C4-2B (cell line): ENCODE results near the gene ADAMTSL1.

Experiments used
- ZFX ChIP-seq: fragments of 450-650 bp; IDR thresholded peaks from 2 replicates; pipeline ENCODE4 v1.6.1; 2017
- TF ChIP-seq, protein P1 (sequence below): fragments of 450-650 bp; conservative IDR thresholded peaks from 2 replicates; pipeline ENCODE4 v1.5.1; 2017; ENCODE audit warnings: mild to moderate bottlenecking

- TF ChIP-seq, protein P1, sequence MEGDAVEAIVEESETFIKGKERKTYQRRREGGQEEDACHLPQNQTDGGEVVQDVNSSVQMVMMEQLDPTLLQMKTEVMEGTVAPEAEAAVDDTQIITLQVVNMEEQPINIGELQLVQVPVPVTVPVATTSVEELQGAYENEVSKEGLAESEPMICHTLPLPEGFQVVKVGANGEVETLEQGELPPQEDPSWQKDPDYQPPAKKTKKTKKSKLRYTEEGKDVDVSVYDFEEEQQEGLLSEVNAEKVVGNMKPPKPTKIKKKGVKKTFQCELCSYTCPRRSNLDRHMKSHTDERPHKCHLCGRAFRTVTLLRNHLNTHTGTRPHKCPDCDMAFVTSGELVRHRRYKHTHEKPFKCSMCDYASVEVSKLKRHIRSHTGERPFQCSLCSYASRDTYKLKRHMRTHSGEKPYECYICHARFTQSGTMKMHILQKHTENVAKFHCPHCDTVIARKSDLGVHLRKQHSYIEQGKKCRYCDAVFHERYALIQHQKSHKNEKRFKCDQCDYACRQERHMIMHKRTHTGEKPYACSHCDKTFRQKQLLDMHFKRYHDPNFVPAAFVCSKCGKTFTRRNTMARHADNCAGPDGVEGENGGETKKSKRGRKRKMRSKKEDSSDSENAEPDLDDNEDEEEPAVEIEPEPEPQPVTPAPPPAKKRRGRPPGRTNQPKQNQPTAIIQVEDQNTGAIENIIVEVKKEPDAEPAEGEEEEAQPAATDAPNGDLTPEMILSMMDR, result no peak
- no peak for TF ChIP-seq ZFX
Measured at GRCh38 chr9:18785604-18786003, 311.7 kb downstream of the ADAMTSL1 start.
